ENCODE data around the gene MRPL58.

DNA sequence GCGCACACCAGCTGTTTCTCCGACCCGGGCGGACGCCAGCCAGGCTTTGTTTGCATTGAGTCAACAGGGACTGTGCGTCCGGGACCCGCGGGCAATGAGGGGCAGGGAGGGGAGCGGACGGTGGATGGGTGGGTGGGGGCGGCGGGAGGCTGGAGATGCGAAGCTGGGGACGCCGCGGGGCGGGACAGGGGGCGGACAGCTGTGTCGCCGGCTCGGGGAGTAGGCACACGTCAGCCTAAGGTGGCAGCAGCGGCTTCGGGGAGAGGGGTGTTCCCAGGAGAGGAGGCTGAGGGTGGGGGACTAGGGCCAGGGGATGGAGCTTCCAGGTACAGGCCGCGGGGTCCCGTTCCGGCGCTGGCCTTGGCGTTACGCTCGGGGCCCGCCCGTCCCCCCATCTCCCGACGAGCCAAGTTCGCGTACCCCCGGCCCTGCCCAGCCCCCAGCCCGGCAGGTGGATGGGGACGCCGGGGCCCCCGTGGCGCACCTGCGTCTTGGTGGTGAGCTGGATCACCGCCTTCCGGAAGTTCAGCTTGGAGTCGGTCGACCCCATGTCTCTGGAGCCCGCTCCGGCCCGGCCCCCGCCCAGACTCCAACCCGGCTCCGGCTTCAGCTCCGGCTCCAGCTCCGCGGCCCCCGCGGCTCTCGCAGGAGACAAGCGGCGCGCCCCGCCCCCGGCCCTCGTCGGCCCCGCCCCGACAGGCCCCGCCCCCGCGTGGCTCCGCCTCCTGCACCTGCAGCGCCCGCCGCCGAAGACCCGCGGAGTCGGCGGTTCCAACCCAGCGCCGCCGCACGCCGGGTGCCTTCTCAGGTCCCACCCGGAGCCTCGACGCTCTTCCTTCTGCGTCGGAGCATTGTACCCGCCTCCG, 40.1 kb upstream of the MRPL58 start, which contains the start of gene HID1:
- TF ChIP-seq POLR2AphosphoS5 (IDR thresholded peaks at IDR 0.05; ENCODE audit: low read depth, low read length) (no peak), CTCF (IDR thresholded peaks at IDR 0.05) (no peak), REST (IDR thresholded peaks at IDR 0.05; ENCODE audit: insufficient read depth in 1 of 2, low read depth in 2 of 2, low read length in 1 of 2) (no peak), SIN3A (IDR thresholded peaks at IDR 0.05; ENCODE audit: borderline replicate concordance, insufficient read depth, low read depth, low read length) (peak; percentile 35; the same call in 1 of the 2 replicates), TCF7L2 (IDR thresholded peaks at IDR 0.05; ENCODE audit: low read depth, low read length) (no peak)
